NCI-H146 treated with DMSO at 0.1 percent for 48 hours (cell line): Measurements from ENCODE around the gene TMEM252.

Source experiments
- DNase-seq: peaks from one replicate; lab custom pipeline; 2025; ENCODE audit not compliant: unreplicated experiment; lab: John Stamatoyannopoulos, UW

TMEM252 gene

GRCh38 chr9:68500457-68501381, 40.0 kb downstream of the TMEM252 start:
- DNase-seq, result no peak

- no peak for DNase-seq
Measured at GRCh38 chr9:68498816-68499215, 41.9 kb downstream of the TMEM252 start.

DNA sequence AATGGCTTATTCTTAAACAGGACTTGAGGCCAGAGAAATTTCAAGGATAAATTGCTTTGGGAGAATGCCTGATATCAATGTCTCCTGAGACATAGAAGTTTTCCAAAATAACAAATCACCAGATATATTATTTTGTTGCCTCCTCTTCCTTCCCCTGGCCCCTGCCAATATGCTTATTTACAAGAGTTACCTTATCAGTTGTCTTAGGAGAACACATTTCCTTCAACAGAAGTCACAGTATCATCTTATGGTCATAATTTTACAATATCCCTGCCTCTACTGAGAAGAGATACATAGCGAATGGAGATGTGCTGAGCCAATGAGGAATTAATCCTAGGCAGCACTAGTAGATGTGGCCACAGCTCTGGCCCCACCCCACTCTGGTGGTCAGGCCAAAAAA, 43.1 kb downstream of the TMEM252 start:
- DNase-seq, result no peak

- no peak for DNase-seq
Measured at GRCh38 chr9:68496356-68496755, 44.3 kb downstream of the TMEM252 start.

DNA sequence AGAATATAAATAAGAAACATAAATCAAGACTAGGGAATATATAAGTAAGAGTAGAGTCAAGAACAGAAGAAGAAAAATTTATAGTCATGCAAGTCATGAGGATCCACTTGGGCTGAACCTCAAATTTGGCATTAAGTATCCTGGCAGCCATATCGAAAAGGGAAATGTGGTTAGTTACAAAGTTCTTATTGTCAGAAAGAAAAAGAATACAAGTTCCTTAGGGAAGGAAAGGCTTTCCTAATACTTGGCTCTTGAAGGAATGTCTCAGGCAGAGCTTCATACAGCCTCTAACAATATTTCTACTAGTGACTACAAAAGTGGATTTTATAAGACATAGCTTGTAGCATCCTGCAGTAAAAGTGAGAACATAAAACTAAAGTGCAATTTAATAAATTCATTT, 45.4 kb downstream of the TMEM252 start:
- DNase-seq, result no peak

GRCh38 chr9:68493958-68494577, 46.6 kb downstream of the TMEM252 start:
- DNase-seq, result no peak

GRCh38 chr9:68493541-68493940, 47.1 kb downstream of the TMEM252 start:
- DNase-seq, result no peak

DNA sequence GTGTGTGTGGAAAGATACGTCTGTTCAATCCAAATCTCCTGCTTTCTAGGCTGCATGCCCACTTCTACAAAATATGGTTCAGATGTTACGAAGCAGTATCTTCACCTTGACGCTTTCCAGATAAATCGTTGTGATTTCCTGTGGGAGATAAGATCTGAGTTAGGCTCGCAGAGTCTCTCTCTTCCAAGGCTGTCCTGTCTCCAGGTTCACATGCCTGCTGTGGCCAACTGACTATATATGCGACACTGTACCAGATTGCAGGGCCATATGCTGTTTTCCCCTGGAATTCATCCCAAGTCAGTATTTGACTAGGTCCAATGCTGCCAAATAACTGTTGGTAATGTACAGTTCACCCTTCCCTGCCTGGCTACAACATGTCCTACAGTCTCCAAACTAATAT, 47.9 kb downstream of the TMEM252 start:
- no peak for DNase-seq

GRCh38 chr9:68489646-68490045, 51.0 kb downstream of the TMEM252 start:
- no peak for DNase-seq

GRCh38 chr9:68488126-68488525, 52.6 kb downstream of the TMEM252 start:
- no peak for DNase-seq
